ENCODE data around the gene FOXB2. TPM values are rescaled to one million over a fixed set of nuclear protein-coding genes. Genes with fewer than 3 reads are reported as not detected.
A peak's percentile ranks its signal among the peaks of the same experiment; 100 is the strongest.
"Not testable (repeated sequence)": the region's sequence is repeated elsewhere in the genome, so short reads cannot be mapped to it uniquely, and the experiment has no call there.

FOXB2 gene
- not detected for total RNA-seq

- DNase-seq = no peak
Observed at GRCh38 chr9:77019236-77019925, at the start of gene FOXB2. TSS of gene FOXB2 (plus strand) at chr9:77019655. CDS start at chr9:77019655, 0 bp downstream.

GRCh38 chr9:76969716-76970115 is 49.7 kb upstream of the FOXB2 start:
- no peak for DNase-seq

- DNase-seq = not testable (repeated sequence)
Observed at GRCh38 chr9:76978831-76979230, 40.6 kb upstream of the FOXB2 start.

- DNase-seq = no peak
Observed at GRCh38 chr9:76980566-76980965, 38.9 kb upstream of the FOXB2 start.

GRCh38 chr9:76984486-76984885 is 35.0 kb upstream of the FOXB2 start:
- DNase-seq = no peak

GRCh38 chr9:76985581-76985980 is 33.9 kb upstream of the FOXB2 start:
- no peak for DNase-seq

GRCh38 chr9:76987594-76988200 is 31.8 kb upstream of the FOXB2 start:
- no peak for DNase-seq

GRCh38 chr9:76988941-76989340 is 30.5 kb upstream of the FOXB2 start:
- DNase-seq = no peak

- no peak for DNase-seq
Observed at GRCh38 chr9:76989501-76989900, 30.0 kb upstream of the FOXB2 start.

GRCh38 chr9:76996700-76997099 is 22.8 kb upstream of the FOXB2 start:
- no peak for DNase-seq

GRCh38 chr9:76999261-76999660 is 20.2 kb upstream of the FOXB2 start:
- no peak for DNase-seq

- no peak for DNase-seq
Observed at GRCh38 chr9:77000330-77000729, 19.1 kb upstream of the FOXB2 start.

GRCh38 chr9:77003366-77003765 is 16.1 kb upstream of the FOXB2 start:
- no peak for DNase-seq

GRCh38 chr9:77005216-77005615 is 14.2 kb upstream of the FOXB2 start:
- DNase-seq = no peak

GRCh38 chr9:77010527-77010926 is 8.9 kb upstream of the FOXB2 start:
- DNase-seq = no peak

- DNase-seq = peak; percentile 32
Observed at GRCh38 chr9:77011973-77012821, 7.3 kb upstream of the FOXB2 start.

- no peak for DNase-seq
Observed at GRCh38 chr9:77013206-77013931, 6.1 kb upstream of the FOXB2 start.

- DNase-seq = no peak
Observed at GRCh38 chr9:77013932-77014596, 5.4 kb upstream of the FOXB2 start.

GRCh38 chr9:77014597-77015263 is 4.7 kb upstream of the FOXB2 start:
- no peak for DNase-seq

GRCh38 chr9:77015327-77016048 is 4.0 kb upstream of the FOXB2 start:
- DNase-seq = no peak

- no peak for DNase-seq
Observed at GRCh38 chr9:77016121-77016525, 3.3 kb upstream of the FOXB2 start.

Data from effector CD4-positive, alpha-beta T cell (primary cell).